HepG2 (cell line): ENCODE data around the gene FRMD3. TPM values are rescaled to one million over a fixed set of nuclear protein-coding genes. Genes with fewer than 3 reads are reported as not detected.
A peak's percentile ranks its signal among the peaks of the same experiment; 100 is the strongest.

Experiments used
- CBX2 ChIP-seq, 2 experiments: fragments of 200-600 bp in 1 of 2; sonication (generic); formaldehyde crosslinking in 1 of 2; IDR thresholded peaks; 2 replicates each; pipeline versions ENCODE4 v1.7.0 to v1.8.1; 2018 to 2022; ENCODE audit warnings: low read depth in 2 of 2, low read length in 1 of 2, mild to moderate bottlenecking in 1 of 2, missing genetic modification reagents in 1 of 2
- ELF1 ChIP-seq: sonication (generic); formaldehyde crosslinking; IDR thresholded peaks from 2 replicates; pipeline ENCODE4 v1.4.0; 2020; ENCODE audit warnings: missing genetic modification reagents
- KLF9 ChIP-seq: IDR thresholded peaks from 2 replicates; pipeline ENCODE4 v1.6.1; 2016; ENCODE audit warnings: low read depth
- MIER2 ChIP-seq: IDR thresholded peaks from 2 replicates; pipeline ENCODE4 v1.6.1; 2016; ENCODE audit warnings: missing biosample characterization, missing genetic modification reagents
- PAX8 ChIP-seq: sonication (generic); formaldehyde crosslinking; IDR thresholded peaks from 2 replicates; pipeline ENCODE4 v1.8.0; 2022; ENCODE audit warnings: mild to moderate bottlenecking, missing genetic modification reagents, borderline replicate concordance
- PRMT3 ChIP-seq: sonication (generic); formaldehyde crosslinking; IDR thresholded peaks from 2 replicates; pipeline ENCODE4 v1.8.1; 2022; ENCODE audit warnings: low read depth, mild to moderate bottlenecking, moderate library complexity, missing genetic modification reagents, borderline replicate concordance
- SMARCC2 ChIP-seq: fragments of 450-650 bp; IDR thresholded peaks from 2 replicates; pipeline ENCODE4 v1.6.1; 2017; ENCODE audit warnings: antibody characterized with exemption, mild to moderate bottlenecking
- TAF15 ChIP-seq: fragments of 200-400 bp; formaldehyde crosslinking; IDR thresholded peaks from one replicate; pipeline ENCODE4 v1.6.1; 2018; ENCODE audit warnings: mild to moderate bottlenecking, low read depth, low read length; ENCODE audit not compliant: poor library complexity, severe bottlenecking
- TBX2 ChIP-seq: sonication (generic); formaldehyde crosslinking; IDR thresholded peaks from 2 replicates; pipeline ENCODE4 v1.5.0; 2020; ENCODE audit warnings: missing genetic modification reagents, mild to moderate bottlenecking, borderline replicate concordance
- TRIM24 ChIP-seq: sonication (generic); formaldehyde crosslinking; IDR thresholded peaks from 2 replicates; pipeline ENCODE4 v1.8.0; 2022; ENCODE audit warnings: mild to moderate bottlenecking, missing genetic modification reagents
- ZNF569 ChIP-seq: sonication (generic); formaldehyde crosslinking; IDR thresholded peaks from 2 replicates; pipeline ENCODE4 v1.5.0; 2020; ENCODE audit warnings: mild to moderate bottlenecking, missing genetic modification reagents, moderate library complexity, borderline replicate concordance
- ZNF678 ChIP-seq: sonication (generic); formaldehyde crosslinking; IDR thresholded peaks from 2 replicates; pipeline ENCODE4 v1.4.0; 2020; ENCODE audit warnings: mild to moderate bottlenecking, missing genetic modification reagents
- ZNF749 ChIP-seq: sonication (generic); formaldehyde crosslinking; IDR thresholded peaks from 2 replicates; pipeline ENCODE4 v1.8.0; 2022; ENCODE audit warnings: mild to moderate bottlenecking, missing genetic modification reagents, moderate library complexity, borderline replicate concordance
- polyA plus RNA-seq, 8 experiments: library from polyadenylated mRNA; depleted of rRNA in 3 of 8; stranded (reverse) in 7 of 8; unstranded in 1 of 8; fragments of >200 nt; fragmentation: Illumina TruSeq in 4 of 8; extraction: Trizol in 4 of 8; gene quantifications; 2 replicates each; pipeline versions ENCODE4 v1.2.1 to v1.2.3, GENCODE V29; 2011 to 2016; ENCODE audit warnings: low read depth in 4 of 8, missing spikeins in 1 of 8, mixed read lengths in 1 of 8; ENCODE audit not compliant: insufficient read depth in 1 of 8
- total RNA-seq, 5 experiments: library from RNA; depleted of rRNA; stranded (reverse); fragments of >200 nt; fragmentation: Illumina TruSeq; extraction: Trizol; gene quantifications; 2 replicates each; pipeline ENCODE4 v1.2.3, GENCODE V29; 2016; ENCODE audit warnings: low read depth in 1 of 5
- TF ChIP-seq, protein P1 (sequence below): sonication (generic); formaldehyde crosslinking; IDR thresholded peaks from 2 replicates; pipeline ENCODE4 v1.4.0; 2020; ENCODE audit warnings: missing genetic modification reagents
- TF ChIP-seq, protein P2 (sequence below): sonication (generic); formaldehyde crosslinking; IDR thresholded peaks from 2 replicates; pipeline ENCODE4 v1.5.1; 2020; ENCODE audit warnings: mild to moderate bottlenecking, missing genetic modification reagents, borderline replicate concordance
- TF ChIP-seq, protein P3 (sequence below): sonication (generic); formaldehyde crosslinking; IDR thresholded peaks from 2 replicates; pipeline ENCODE4 v1.4.0; 2020; ENCODE audit warnings: missing genetic modification reagents

FRMD3 gene
- total and polyA plus RNA-seq, 2 of the 13 experiments (the other 11 are each of a cell fraction or from before 2014, with no cell fraction given): 3.2 to 7.7 TPM

DNA sequence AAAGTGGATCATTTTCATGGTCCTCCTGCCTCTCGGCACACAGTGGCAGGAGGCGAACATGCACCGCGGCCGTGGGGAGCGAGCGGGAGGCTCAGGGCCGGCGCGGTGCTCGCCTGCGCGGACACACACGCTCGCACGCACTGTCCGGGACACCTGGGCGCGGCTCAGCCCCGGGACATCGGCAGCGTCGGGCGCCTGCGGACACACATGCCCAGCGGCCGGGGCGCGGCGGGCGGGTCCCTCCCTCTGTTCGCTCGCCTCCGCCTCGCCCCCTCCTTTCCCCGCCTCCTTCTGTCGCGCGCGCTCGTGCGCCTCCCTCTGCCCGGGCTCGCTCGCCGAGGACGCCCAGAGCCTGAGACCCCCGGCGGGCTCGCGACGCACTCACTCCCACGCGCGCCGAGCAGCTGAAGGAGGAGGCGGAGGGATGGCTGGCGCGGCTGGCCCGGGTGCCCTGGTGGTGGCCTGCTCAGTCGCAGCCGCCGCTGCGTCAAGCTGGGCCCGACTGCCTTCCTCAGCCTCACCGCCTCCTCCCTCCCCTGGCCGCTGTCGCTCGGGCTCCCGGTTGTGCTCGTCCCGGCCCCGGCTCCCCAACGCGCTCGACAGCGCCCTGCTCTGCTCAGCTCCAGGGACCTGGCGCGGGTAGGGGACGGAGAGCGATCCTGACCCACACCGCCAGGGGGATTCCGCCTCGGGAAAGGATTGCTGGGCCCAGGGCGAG, at the start of gene FRMD3 (continued):
- TF ChIP-seq, protein P1, sequence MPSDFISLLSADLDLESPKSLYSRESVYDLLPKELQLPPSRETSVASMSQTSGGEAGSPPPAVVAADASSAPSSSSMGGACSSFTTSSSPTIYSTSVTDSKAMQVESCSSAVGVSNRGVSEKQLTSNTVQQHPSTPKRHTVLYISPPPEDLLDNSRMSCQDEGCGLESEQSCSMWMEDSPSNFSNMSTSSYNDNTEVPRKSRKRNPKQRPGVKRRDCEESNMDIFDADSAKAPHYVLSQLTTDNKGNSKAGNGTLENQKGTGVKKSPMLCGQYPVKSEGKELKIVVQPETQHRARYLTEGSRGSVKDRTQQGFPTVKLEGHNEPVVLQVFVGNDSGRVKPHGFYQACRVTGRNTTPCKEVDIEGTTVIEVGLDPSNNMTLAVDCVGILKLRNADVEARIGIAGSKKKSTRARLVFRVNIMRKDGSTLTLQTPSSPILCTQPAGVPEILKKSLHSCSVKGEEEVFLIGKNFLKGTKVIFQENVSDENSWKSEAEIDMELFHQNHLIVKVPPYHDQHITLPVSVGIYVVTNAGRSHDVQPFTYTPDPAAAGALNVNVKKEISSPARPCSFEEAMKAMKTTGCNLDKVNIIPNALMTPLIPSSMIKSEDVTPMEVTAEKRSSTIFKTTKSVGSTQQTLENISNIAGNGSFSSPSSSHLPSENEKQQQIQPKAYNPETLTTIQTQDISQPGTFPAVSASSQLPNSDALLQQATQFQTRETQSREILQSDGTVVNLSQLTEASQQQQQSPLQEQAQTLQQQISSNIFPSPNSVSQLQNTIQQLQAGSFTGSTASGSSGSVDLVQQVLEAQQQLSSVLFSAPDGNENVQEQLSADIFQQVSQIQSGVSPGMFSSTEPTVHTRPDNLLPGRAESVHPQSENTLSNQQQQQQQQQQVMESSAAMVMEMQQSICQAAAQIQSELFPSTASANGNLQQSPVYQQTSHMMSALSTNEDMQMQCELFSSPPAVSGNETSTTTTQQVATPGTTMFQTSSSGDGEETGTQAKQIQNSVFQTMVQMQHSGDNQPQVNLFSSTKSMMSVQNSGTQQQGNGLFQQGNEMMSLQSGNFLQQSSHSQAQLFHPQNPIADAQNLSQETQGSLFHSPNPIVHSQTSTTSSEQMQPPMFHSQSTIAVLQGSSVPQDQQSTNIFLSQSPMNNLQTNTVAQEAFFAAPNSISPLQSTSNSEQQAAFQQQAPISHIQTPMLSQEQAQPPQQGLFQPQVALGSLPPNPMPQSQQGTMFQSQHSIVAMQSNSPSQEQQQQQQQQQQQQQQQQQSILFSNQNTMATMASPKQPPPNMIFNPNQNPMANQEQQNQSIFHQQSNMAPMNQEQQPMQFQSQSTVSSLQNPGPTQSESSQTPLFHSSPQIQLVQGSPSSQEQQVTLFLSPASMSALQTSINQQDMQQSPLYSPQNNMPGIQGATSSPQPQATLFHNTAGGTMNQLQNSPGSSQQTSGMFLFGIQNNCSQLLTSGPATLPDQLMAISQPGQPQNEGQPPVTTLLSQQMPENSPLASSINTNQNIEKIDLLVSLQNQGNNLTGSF (CRISPR knock-in tag): peak; percentile 67; the same call in 1 of the 2 replicates
- TF ChIP-seq PAX8 (CRISPR knock-in tag) (peak; percentile 75; the same call in 1 of the 2 replicates), TRIM24 (no peak), MIER2 (CRISPR knock-in tag) (no peak), TAF15 (no peak), ZNF678 (CRISPR knock-in tag) (peak; percentile 80; the same call in 1 of the 2 replicates), KLF9 (no peak), CBX2 (IDR thresholded peaks at IDR 0.05; ENCODE audit: low read depth, low read length) (no peak), CBX2 (CRISPR knock-in tag; IDR thresholded peaks at IDR 0.05; ENCODE audit: low read depth) (no peak), TBX2 (CRISPR knock-in tag) (peak; percentile 88), ZNF569 (CRISPR knock-in tag) (no peak), ELF1 (CRISPR knock-in tag) (0 out of 2 replicates have a peak, but pooled peaks have one; percentile 34), SMARCC2 (no peak), PRMT3 (CRISPR knock-in tag) (peak; percentile 26; the same call in 1 of the 2 replicates), ZNF749 (CRISPR knock-in tag) (peak; percentile 51; the same call in 1 of the 2 replicates)
- TF ChIP-seq, protein P2, sequence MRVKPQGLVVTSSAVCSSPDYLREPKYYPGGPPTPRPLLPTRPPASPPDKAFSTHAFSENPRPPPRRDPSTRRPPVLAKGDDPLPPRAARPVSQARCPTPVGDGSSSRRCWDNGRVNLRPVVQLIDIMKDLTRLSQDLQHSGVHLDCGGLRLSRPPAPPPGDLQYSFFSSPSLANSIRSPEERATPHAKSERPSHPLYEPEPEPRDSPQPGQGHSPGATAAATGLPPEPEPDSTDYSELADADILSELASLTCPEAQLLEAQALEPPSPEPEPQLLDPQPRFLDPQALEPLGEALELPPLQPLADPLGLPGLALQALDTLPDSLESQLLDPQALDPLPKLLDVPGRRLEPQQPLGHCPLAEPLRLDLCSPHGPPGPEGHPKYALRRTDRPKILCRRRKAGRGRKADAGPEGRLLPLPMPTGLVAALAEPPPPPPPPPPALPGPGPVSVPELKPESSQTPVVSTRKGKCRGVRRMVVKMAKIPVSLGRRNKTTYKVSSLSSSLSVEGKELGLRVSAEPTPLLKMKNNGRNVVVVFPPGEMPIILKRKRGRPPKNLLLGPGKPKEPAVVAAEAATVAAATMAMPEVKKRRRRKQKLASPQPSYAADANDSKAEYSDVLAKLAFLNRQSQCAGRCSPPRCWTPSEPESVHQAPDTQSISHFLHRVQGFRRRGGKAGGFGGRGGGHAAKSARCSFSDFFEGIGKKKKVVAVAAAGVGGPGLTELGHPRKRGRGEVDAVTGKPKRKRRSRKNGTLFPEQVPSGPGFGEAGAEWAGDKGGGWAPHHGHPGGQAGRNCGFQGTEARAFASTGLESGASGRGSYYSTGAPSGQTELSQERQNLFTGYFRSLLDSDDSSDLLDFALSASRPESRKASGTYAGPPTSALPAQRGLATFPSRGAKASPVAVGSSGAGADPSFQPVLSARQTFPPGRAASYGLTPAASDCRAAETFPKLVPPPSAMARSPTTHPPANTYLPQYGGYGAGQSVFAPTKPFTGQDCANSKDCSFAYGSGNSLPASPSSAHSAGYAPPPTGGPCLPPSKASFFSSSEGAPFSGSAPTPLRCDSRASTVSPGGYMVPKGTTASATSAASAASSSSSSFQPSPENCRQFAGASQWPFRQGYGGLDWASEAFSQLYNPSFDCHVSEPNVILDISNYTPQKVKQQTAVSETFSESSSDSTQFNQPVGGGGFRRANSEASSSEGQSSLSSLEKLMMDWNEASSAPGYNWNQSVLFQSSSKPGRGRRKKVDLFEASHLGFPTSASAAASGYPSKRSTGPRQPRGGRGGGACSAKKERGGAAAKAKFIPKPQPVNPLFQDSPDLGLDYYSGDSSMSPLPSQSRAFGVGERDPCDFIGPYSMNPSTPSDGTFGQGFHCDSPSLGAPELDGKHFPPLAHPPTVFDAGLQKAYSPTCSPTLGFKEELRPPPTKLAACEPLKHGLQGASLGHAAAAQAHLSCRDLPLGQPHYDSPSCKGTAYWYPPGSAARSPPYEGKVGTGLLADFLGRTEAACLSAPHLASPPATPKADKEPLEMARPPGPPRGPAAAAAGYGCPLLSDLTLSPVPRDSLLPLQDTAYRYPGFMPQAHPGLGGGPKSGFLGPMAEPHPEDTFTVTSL (CRISPR knock-in tag): no peak
- TF ChIP-seq, protein P3, sequence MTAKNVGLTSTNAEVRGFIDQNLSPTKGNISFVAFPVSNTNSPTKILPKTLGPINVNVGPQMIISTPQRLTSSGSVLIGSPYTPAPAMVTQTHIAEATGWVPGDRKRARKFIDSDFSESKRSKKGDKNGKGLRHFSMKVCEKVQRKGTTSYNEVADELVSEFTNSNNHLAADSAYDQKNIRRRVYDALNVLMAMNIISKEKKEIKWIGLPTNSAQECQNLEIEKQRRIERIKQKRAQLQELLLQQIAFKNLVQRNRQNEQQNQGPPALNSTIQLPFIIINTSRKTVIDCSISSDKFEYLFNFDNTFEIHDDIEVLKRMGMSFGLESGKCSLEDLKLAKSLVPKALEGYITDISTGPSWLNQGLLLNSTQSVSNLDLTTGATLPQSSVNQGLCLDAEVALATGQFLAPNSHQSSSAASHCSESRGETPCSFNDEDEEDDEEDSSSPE (CRISPR knock-in tag): peak; percentile 77
